Keratinocyte (primary cell): ENCODE measurements around the gene USP27X.

Source experiments
- EZH2 ChIP-seq: IDR thresholded peaks from one replicate; pipeline ENCODE4 v1.6.1; 2012; ENCODE audit warnings: inconsistent platforms, mild to moderate bottlenecking, low read length, moderate library complexity
- TF ChIP-seq, protein P1 (sequence below), 3 experiments: IDR thresholded peaks in 1 of 3; conservative IDR thresholded peaks in 1 of 3; optimal IDR thresholded peaks in 1 of 3; 2 replicates in 2 of 3; 3 replicates in 1 of 3; pipeline versions ENCODE3 to v1.5.1; 2011; ENCODE audit warnings: low read length in 3 of 3, mild to moderate bottlenecking in 3 of 3, moderate library complexity in 2 of 3, control low read depth in 1 of 3, inconsistent platforms in 1 of 3; ENCODE audit not compliant: insufficient read depth in 2 of 3; ENCODE audit errors: extremely low read depth in 1 of 3

GRCh38 chrX:49840679-49841078 lies 38.6 kb upstream of the USP27X start:
- TF ChIP-seq, protein P1, sequence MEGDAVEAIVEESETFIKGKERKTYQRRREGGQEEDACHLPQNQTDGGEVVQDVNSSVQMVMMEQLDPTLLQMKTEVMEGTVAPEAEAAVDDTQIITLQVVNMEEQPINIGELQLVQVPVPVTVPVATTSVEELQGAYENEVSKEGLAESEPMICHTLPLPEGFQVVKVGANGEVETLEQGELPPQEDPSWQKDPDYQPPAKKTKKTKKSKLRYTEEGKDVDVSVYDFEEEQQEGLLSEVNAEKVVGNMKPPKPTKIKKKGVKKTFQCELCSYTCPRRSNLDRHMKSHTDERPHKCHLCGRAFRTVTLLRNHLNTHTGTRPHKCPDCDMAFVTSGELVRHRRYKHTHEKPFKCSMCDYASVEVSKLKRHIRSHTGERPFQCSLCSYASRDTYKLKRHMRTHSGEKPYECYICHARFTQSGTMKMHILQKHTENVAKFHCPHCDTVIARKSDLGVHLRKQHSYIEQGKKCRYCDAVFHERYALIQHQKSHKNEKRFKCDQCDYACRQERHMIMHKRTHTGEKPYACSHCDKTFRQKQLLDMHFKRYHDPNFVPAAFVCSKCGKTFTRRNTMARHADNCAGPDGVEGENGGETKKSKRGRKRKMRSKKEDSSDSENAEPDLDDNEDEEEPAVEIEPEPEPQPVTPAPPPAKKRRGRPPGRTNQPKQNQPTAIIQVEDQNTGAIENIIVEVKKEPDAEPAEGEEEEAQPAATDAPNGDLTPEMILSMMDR (optimal IDR thresholded peaks at IDR 0.05 in 1 of 3, IDR thresholded peaks at IDR 0.05 in 1 of 3, conservative IDR thresholded peaks at IDR 0.05 in 1 of 3; ENCODE audit: extremely low read depth in 1 of 3, insufficient read depth in 2 of 3, low read length in 3 of 3), result peak; percentile 30 to 60 (median 31)
- no peak for TF ChIP-seq EZH2
